Epithelial cell of proximal tubule (primary cell): ENCODE data around the gene PHACTR1. TPM values are rescaled to one million over a fixed set of nuclear protein-coding genes. Genes with fewer than 3 reads are reported as not detected.

Source experiments
- DNase-seq: peaks from one replicate; pipeline ENCODE4 v3.0.0-alpha.2; 2011; ENCODE audit warnings: low read depth
- H3K4me3 ChIP-seq: 2 replicates; pipeline ENCODE4 v1.5.1; 2011; ENCODE audit warnings: low read depth, mild to moderate bottlenecking, low read length
- CTCF ChIP-seq: conservative IDR thresholded peaks from 2 replicates; pipeline ENCODE4 v1.5.1; 2012; ENCODE audit warnings: low read depth, mild to moderate bottlenecking, low read length
- total RNA-seq: library from RNA; depleted of rRNA; stranded (reverse); fragments of >200 nt; gene quantifications from 2 replicates; pipeline ENCODE4 v1.2.3, GENCODE V29; 2015

PHACTR1 gene
- total RNA-seq, result 0.98 and 2.3 TPM in 2 replicates

GRCh38 chr6:12716298-12716916 lies at the start of gene PHACTR1:
Gene PHACTR1, plus strand, starts transcription at chr6:12716767.
- DNase-seq, result no peak
- no peak for TF ChIP-seq CTCF
- no peak within 1 kb of the TSS for H3K4me3 ChIP-seq

DNA sequence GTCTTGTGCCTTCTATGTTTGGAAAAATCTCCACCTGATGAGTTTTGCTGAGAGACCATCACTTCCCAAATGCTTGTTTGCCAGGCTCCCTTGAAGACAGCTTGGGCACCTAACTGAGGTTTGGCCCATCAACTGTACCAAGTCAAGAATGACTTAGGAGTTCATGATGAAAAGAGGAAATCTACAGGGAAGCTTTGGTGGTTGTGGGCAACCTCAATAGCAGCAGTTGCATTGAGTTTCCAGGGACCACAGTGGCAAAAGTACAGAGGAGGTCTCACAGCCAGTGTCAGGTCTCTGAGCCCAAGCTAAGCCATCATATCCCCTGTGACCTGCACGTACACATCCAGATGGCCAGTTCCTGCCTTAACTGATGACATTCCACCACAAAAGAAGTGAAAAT lies 49.7 kb upstream of the PHACTR1 start:
- DNase-seq, result no peak
- TF ChIP-seq CTCF, result no peak

DNA sequence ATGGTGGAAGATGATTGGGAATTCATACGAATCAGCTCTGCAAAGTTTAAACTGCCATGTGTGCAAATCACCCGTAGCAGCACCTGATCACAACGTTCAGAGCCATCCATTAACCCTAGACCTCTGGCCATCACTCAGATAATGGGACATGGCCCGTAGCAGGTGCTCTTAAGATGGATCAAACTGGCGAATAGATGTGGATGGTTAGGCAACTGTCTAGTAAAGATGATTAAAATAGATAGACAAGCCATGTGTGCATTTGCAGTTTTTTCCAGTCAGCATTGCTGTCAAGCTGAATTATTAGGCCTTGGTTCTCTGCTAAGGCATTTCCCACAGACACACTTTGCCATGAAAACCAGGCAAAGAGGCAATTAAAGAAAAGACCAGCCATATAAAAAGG lies 40.6 kb upstream of the PHACTR1 start:
- no peak overlapping the region for H3K4me3 ChIP-seq
- DNase-seq, result no peak
- no peak for TF ChIP-seq CTCF

More for the DNA sequence above, 49.7 kb upstream of the PHACTR1 start:
- H3K4me3 ChIP-seq, result no peak overlapping the region

DNA sequence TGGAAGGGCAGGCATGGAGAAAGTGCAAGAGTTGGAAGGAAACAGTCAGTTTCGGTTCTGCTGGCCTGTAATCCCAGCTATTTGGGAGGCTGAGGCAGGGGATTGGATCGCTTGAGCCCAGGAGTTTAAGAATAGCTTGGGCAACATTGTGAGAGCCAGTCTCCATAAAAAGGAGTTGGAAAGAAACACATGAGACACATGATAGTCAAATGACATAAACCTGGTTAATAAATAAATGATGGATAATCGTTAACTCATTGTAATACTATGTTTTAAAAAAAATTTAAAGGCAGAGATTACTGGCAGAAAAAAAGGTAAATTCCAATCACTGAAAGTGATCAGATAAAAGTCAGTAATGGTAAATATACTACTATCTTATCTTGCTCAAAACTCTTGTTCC lies 37.2 kb upstream of the PHACTR1 start:
- no peak for TF ChIP-seq CTCF
- H3K4me3 ChIP-seq, result peak overlapping the region; percentile 16
- peak; percentile 62 for DNase-seq

GRCh38 chr6:12693122-12693521 lies 23.4 kb upstream of the PHACTR1 start:
- H3K4me3 ChIP-seq, result no peak overlapping the region
- no peak for DNase-seq
- TF ChIP-seq CTCF, result no peak

DNA sequence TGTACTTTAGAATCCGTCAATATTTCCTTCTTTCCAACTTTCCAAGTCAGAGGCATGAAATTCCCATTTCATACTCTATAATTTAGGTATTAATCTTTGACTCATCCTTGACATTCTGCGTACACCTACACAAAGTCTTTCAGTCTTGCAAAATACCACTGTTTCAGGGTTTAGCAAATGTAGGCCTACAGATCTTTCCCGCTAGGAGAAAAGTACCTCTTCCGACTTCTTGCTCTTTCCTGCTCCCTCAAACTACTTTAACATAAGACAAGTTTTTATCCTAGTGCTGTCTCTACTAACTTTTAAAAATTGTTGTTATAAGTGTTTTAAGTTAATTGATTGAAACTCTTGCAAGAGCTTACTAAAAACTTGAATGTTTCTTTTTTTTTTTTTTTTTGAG lies 18.3 kb upstream of the PHACTR1 start:
- no peak for TF ChIP-seq CTCF
- no peak for DNase-seq
- H3K4me3 ChIP-seq, result no peak overlapping the region

- DNase-seq, result no peak
- TF ChIP-seq CTCF, result no peak
- no peak overlapping the region for H3K4me3 ChIP-seq
These were observed 11.6 kb upstream of the PHACTR1 start for GRCh38 chr6:12704946-12705345.
